COLO668 (cell line): Measurements from ENCODE around the gene TBC1D24.

Experiments used
- DNase-seq: peaks from one replicate; lab custom pipeline; 2025; ENCODE audit not compliant: unreplicated experiment; lab: John Stamatoyannopoulos, UW

TBC1D24 gene

GRCh38 chr16:2482708-2483534 lies 8.0 kb downstream of the TBC1D24 start:
- DNase-seq = peak; percentile 74

- DNase-seq = no peak
Measured at GRCh38 chr16:2483939-2484897, 9.3 kb downstream of the TBC1D24 start.

- no peak for DNase-seq
Measured at GRCh38 chr16:2484898-2485508, 10.1 kb downstream of the TBC1D24 start.

DNA sequence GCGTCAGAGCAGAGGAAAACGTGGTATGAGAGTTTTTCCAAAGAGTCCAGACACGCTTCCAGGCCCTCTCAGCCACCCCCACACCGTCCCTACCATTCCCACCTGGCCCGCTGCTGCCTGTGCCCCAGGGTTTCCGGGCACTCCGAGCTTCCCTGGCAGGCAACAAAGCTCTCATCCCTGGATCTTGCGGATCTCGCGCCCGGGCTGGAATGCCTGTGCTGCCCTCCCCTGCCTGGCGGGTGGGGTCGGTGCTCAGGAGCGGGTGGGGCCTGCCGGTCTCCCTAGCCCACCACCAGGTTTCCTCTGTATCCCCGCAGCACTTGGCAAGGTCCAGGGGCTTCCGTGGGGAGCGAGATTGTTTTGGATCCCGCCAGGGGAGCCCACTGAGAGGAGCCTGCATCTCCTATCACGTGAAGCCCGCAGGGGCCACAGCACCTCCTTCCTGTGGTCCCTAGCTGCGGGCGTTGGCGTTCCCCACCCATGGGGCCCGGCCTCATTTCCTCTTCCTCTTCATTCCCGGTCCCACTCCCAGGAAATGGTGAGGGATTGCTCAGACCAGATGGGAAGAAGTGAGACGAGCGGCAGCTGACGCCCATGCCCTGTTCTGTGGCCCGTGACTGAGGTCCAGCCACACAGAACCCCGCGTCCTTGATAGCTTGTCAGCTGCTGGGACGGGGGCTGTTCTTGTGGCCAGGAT lies 11.0 kb downstream of the TBC1D24 start:
- no peak for DNase-seq

GRCh38 chr16:2486645-2487516 lies 12.0 kb downstream of the TBC1D24 start:
- DNase-seq = peak; percentile 82

DNA sequence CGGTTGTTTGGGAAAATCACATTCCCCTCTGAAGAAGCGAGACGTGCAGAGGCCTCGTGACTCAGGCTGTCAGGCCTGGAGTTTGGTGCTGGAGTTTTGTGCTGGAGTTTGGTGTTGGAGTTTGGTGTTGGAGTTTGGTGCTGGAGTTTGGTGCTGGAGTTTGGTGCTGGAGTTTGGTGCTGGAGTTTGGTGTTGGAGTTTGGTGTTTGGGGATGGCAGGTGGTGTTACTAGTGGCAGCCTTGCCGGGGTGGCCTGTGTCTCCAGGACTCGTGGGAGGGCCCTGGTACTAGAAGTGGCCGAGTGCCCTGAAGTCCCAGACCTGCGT lies 12.6 kb downstream of the TBC1D24 start:
- no peak for DNase-seq

DNA sequence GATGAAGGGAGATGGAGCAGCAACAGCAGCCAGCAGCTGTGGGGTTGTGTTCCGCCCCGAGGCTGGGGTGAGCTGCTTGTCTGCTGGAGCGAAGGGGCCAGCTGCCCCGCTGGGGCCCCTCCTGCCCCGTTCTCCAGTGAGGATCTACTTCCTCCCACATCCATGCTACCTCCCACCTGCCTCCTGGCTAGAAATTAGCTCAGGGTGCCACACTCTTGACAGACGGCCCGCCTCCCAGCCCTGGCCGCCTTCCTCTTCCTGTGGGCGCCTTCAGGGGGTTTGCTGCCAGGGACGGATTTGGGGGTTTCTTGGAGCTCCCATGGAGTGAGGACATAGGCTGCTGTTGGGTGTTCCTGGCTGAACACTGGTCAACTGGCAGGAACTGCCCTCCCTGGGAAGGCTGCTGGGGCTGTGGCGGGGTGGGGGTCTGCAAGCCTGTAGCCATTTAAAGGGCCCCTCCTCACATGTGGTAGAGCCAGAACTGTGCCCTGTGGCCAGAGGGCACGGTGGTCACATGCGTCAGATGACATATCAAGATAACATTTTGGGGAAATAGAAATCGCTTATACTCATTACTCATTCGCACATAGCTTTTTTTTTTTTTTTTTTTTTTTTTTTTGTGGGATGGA lies 13.1 kb downstream of the TBC1D24 start:
- peak; percentile 73 for DNase-seq

DNA sequence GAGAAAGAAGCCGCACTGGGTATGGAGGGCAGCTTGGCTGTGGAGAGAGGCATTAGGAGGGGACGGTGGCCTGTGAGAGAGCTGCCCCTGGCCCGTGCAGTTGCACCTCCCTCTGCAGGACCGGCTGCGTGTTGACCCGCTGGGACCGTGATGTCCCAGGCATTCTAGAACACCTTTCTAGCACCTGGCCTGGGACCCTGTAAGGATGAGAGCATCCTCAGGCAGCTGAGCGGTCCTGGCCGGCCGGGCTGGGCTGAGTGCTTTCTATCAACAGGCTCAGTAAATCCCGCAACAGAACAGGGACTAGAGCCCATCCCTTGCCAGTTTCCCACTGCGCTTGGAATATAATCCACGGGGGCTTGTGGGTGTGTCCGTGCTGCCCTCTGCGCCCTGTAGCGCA lies 14.7 kb downstream of the TBC1D24 start:
- no peak for DNase-seq

DNA sequence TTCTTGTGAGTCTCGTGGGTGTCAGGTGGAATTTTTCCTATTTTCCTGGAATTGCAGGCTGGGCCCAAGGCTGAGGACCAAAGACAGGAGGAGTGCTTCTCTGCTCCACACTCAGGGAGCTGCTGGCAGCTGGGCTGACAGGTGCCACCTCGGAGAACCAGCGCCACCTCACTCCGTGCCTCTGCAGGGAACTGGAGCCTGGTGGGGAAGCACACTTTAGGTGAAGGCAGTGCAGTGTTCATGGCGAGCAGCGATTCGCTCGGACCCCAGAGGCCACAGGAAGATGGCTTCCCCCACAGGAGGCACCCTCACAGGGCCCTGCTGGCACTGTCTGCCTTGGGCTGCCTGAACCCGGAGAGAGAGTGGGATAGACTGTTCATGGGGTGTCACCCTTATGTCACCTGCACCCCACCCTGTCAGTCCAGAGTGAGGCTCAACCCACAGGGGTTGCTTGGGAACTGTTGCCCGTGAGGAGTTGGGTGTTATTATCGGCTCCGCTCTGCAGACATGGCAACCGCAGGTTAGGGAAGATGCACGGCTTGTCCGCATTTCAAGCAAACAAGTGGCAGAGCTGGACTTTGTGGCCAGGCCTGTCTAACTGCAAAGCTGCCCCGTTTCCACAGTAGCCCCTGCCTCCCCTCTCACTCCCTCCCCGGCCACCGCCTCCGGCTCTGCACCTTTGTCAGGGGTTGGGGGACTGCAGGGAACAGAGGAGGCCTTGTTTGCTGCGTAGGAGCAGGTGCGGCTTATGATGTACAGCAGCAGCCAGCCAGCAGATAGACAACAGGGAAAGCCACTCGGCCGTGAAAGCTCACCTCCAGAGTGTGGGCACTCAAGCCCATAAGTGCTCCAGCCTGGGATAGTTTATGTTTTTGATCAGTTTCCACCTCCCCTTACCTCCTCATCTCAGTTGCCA lies 15.5 kb downstream of the TBC1D24 start:
- peak; percentile 81 for DNase-seq

DNA sequence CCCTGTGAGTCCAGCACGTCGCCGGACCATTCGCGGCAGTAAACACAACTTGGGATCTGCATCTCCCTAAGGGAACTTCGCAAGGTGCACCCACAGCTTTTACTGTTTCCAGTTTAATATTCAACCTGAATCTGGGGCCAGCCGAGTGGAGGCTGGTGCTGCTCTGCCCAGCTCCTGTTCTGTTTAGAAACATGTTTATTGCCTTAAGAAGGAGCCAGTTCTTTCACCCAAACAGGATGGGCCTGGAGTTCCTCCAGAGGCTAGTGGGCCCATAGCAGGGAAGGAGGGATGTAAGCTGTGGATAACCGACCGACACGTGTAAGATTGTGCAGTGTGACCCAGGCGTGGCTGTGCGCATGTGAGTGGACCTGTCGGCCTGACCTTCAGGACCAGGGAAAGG lies 17.4 kb downstream of the TBC1D24 start:
- no peak for DNase-seq

GRCh38 chr16:2493605-2494004 lies 18.7 kb downstream of the TBC1D24 start:
- no peak for DNase-seq

DNA sequence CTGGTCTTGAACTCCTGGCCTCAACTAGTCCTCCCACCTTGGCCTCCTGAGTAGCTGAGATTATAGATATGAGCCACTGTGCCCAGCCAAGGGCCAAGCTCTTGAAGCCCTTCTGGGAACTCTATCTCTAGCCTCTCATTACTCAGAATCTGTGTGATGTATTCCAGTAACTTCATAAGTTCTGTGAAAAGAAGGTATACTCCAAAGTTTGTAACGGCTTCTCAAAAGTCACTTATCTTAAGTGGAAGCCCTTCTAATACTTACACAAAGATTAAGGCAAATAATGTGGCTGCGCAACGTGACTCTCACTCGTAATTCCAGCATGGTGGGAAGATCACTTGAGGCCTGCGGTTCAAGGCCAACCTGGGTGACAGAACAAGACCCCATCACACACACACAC lies 19.7 kb downstream of the TBC1D24 start:
- no peak for DNase-seq

DNA sequence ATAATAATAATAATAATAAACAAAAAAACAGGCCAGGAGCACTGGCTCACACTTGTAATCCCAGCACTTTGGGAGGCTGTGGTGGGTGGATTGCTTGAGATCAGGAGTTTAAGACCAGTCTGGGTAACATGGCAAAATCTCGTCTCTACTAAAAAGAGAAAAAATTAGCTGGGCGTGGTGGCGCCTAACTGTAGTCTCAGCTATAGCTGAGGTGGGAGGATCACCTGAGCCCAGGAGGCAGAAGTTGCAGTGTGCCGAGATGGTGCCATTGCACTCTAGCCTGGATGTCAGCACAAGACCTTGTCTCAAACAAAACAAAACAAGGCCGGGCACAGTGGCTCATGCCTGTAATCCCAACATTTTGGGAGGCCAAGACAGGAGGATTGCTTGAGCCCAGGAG lies 20.1 kb downstream of the TBC1D24 start:
- no peak for DNase-seq

DNA sequence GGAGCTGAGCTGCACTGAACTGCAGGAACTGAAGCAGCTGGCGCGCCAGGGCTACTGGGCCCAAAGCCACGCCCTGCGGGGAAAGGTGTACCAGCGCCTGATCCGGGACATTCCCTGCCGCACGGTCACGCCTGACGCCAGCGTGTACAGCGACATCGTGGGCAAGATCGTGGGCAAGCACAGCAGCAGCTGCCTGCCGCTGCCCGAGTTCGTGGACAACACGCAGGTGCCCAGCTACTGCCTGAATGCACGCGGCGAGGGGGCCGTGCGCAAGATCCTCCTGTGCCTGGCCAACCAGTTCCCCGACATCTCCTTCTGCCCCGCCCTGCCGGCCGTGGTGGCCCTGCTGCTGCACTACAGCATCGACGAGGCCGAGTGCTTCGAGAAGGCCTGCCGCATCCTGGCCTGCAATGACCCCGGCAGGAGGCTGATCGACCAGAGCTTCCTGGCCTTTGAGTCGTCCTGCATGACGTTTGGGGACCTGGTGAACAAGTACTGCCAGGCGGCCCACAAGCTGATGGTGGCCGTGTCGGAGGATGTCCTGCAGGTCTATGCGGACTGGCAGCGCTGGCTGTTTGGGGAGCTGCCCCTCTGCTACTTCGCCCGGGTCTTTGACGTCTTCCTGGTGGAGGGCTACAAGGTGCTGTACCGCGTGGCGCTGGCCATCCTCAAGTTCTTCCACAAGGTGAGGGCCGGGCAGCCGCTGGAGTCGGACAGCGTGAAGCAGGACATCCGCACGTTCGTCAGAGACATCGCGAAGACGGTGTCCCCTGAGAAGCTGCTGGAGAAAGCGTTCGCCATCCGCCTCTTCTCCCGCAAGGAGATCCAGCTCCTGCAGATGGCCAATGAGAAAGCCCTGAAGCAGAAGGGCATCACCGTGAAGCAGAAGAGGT lies 21.5 kb downstream of the TBC1D24 start:
- no peak for DNase-seq

DNA sequence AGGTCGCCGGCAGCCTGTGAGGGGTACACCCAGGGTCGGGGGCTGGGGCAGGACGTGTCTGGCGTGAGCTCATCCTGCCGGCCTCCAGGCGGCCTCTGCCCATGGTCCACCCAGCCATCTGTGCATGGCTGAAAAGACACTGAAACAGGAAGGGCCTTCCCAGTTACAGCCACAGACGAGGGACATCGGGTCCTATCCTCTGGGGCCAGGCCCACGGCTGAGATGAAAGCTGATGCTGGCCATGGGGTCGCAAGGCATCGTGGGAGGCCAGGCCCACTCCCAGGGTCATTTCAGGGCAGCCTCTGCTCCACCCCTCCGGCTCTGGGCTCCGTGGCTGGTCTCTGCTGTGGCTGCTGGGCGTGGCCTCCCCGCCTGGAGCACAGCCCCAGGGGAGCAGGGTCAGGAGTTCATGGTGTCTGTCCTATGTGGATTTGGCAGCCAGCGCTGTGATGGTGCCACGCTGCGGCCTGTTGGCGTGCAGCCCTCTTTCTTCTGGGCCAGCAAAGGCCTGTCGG lies 22.2 kb downstream of the TBC1D24 start:
- DNase-seq = no peak

DNA sequence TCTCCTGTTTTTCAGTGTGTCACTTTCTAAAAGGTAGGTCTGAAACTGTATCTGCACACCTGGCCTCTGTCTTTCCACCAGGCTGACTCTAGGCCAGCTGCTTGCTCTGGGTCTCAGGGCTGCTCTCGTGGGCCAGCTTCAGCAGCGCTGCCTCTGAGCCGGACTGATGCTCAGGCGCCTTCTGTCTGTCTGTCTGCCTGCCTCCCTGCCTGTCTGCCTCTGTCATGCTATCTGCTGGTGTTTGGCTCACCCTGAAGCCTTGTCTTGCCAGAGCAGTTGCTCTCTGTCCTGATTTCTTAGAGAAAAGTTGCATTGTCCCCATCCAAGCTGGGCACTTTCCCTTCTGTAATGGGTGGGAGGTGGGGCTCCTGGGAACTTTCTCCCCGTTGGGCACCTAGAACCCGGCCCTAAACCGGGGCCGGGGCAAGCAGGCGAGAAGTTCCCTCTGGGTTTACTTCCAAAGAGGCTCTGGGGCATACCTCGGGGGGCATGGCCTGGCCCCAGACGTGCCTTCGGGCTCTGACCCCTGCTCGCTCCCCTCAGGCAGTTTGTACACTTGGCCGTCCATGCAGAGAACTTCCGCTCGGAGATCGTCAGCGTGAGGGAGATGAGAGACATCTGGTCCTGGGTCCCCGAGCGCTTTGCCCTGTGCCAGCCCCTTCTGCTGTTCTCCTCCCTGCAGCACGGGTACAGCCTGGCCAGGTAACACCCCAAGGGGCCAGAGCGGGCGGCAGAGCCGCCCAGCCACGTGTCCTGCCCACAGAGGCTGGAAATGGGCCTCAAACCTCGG lies 23.0 kb downstream of the TBC1D24 start:
- no peak for DNase-seq
